Stimulated activated CD8-positive, alpha-beta memory T cell treated with anti-CD3 and anti-CD28 coated beads, Interleukin-7, amount 100 ng/mL, for 4 hours (primary cell): ENCODE results near the gene MIA.
"Not testable (repeated sequence)": the region's sequence is repeated elsewhere in the genome, so short reads cannot be mapped to it uniquely, and the experiment has no call there.

Experiments
- DNase-seq, 2 donors: peaks; one replicate each; pipeline ENCODE4 v3.0.0-alpha.2; 2020; ENCODE audit warnings: low read depth in 2 of 2

MIA gene

DNA sequence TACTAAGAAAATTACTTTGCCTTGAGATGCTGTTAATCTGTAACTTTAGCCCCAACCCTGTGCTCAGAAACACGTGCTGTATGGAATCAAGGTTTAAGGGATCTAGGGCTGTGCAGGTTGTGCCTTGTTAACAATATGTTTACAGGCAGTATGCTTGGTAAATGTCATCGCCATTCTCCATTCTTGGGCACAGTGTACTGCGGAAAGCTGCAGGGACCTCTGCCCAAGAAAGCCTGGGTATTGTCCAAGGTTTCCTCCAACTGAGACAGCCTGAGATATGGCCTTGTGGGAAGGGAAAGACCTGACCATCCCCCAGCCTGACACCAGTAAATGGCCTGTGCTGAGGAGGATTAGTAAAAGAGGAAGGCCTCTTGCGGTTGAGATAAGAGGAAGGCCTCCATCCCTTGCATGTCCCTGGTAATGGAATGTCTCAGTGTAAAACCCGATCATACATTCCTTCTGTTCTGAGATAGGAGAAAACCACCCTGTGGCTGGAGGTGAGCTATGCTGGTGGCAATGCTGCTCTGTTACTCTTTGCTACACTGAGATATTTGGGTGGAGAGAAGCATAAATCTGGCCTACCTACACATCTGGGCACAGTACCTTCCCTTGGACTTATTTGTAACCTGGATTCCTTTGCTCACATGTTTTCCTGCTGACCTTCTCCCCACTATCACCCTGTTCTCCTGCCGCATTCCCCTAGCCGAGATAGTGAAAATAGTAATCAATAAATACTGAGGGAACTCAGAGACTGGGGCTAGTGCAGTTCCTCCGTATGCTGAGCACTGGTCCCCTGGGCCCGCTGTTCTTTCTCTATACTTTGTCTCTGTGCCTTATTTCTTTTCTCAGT is 47.6 kb downstream of the MIA start:
- DNase-seq: not testable (repeated sequence)

DNA sequence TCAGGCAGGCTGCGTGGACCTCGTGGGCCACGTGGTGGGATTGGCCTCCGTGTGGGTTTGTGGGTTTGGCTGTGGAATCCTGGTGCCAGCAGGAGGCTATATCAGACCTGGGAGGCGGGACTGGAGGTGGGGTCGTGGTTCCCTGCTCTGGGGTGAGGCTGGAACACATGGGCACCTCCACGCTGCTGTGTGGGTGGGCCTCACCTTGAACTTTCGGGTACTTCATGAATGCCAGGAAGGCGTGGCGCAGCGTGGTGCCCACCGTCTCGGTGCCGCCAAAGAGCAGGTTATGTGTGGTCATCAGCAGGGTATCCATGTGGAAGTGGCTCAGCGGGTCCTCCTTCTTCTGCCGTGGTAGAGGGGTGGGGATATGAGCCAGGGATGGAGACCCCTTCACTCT is 49.6 kb downstream of the MIA start:
- not testable (repeated sequence) for DNase-seq

DNA sequence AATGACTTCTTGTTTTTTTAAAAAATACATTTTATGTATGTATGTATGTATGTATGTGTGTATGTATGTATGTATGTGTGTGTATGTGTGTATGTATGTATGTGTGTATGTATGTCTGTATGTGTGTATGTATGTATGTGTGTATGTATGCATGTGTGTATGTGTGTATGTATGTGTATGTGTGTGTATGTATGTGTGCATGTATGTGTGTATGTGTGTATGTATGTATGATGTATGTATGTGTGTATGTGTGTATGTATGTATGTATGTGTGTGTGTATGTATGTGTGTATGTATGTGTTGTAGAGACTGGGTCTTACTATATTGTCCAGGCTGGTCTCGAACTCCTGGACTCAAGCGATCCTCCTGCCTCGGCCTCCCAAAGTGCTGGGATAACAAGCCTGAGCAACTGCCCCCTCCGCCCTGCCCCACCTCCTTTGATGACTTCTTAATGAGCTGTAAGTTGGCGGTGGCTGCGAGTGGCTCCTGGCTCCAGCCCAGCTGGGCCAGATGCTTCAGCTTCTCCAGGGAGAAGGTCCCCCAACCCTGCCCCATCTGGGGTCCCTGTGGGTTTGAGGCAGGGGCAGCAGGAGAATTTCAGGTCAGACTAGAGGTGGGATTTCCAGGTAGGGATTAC is 50.3 kb downstream of the MIA start:
- DNase-seq: not testable (repeated sequence)

DNA sequence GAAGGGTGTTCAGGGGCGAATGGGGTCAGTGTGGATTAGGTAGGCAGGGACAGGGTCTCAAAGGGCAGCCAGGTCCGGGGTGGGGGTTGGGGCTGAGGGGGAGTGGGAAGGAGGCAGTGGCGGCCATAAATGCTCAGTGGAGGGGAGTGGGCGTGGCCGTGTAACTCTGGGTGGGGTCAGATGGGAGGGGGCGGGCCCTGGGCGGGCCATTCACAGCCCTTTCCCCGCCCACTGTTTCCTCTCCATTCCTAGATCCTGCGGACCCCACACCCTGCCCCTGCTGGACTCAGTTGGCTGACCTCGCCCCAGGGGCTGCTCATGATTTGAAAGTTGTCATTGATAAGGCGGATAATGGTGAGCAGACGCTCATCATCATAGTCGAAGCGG is 51.0 kb downstream of the MIA start:
- not testable (repeated sequence) for DNase-seq

DNA sequence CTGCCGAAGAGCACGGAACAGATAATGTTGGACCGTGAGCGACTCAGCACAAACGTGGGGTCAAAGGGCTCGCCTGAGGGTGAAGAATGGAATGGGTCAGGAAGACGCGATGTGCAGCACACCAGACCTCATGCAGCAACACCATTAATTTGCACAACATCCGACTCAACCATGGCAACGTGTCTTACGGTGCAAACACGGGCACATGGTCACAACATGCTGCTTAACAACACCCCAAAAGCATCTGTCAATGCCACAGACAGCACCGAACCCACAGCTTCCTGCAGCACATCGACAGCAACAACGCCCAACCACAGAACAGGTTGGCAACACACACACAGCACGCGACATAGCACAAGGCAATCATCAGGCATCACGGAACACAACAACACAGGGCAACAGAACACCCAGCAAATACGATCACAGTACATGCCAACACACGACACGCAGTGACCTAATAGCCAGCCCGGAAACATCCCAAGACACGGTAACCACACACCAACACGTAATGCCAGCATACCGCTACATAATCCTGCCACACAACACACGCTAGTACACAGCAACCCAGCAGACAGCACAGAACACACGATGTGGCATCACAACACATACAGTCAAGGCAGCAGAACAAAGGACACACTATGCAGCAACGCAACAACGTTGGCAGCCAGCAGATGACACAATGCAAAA is 51.5 kb downstream of the MIA start:
- peak; percentile 46 to 57 for DNase-seq
